ENCODE measurements around the gene SLC2A6. TPM values are rescaled to one million over a fixed set of nuclear protein-coding genes. Genes with fewer than 3 reads are reported as not detected.

Gene SLC2A6, protein sequence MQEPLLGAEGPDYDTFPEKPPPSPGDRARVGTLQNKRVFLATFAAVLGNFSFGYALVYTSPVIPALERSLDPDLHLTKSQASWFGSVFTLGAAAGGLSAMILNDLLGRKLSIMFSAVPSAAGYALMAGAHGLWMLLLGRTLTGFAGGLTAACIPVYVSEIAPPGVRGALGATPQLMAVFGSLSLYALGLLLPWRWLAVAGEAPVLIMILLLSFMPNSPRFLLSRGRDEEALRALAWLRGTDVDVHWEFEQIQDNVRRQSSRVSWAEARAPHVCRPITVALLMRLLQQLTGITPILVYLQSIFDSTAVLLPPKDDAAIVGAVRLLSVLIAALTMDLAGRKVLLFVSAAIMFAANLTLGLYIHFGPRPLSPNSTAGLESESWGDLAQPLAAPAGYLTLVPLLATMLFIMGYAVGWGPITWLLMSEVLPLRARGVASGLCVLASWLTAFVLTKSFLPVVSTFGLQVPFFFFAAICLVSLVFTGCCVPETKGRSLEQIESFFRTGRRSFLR
- 5.8 TPM for total RNA-seq
- 2.5 TPM for polyA plus RNA-seq (ENCODE audit: insufficient read depth, low read depth, low replicate concordance)
- long read RNA-seq, donor 1: 0 reads
- long read RNA-seq, donor 2: 0 reads
- long read RNA-seq, donor 3, partial matches to known transcripts: 0 of 2 reads
- long read RNA-seq, donor 3, other reads (novel, unspliced or antisense): 0 of 2 reads
- long read RNA-seq, donor 4, partial matches to known transcripts: 0 of 1 reads
- long read RNA-seq, donor 4, other reads (novel, unspliced or antisense): 0 of 1 reads
- long read RNA-seq, donor 5: 0 reads
- long read RNA-seq, donor 6: 0 reads
- long read RNA-seq, donor 7, partial matches to known transcripts: 9 of 16 reads
- long read RNA-seq, donor 7, other reads (novel, unspliced or antisense): 3 of 16 reads
- long read RNA-seq, donor 8, partial matches to known transcripts: 0 of 1 reads
- long read RNA-seq, donor 8, other reads (novel, unspliced or antisense): 0 of 1 reads
- long read RNA-seq, donor 9: 0 reads
- long read RNA-seq, donor 10: 0 reads

DNA sequence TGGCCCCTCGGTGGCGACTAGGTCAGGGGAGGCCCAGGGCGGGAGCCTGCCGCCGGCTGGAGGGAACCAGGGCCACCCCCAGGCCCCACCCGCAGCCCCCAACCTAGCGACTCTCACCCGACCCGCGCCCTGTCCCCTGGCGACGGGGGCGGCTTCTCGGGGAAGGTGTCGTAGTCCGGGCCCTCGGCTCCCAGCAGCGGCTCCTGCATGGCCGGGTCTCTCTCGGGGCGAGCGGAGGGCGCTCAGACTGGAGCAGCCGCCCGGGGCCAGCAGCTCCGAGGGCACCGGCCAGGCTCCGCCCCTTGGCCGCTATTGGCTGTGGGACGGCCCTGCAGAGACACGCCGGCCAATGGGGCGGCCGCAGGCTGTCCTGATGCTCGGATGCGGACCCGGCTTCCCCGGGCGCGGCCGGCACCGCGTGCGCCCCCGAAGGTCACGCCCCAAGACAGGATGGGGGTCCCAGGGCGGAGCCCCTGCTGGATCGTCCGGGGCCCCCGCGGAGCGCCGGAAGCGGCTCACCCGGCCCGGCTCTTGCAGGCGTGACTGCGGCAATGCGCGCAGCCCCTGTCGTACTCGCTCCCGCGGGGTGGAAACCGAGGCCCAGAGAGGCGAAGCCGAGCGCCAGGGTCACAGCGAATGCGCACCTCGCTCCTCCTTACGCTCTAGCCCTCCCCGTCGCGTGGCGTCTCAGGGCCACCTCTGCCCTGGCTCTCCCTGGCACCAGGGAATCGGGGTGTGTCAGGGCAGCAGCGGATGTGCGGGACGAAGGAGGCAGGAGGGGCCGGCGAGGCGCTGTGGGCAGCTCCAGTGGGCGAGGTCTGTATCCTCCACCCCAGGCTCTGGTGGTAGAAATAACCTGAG, at the start of gene SLC2A6:
SLC2A6 (minus strand) TSS at position 249 of the 861 bp plus-strand sequence; CDS start at position 209, 40 bp downstream.
- H3K4me1 ChIP-seq (ENCODE audit: control insufficient read depth in 2 of 3, insufficient read depth in 2 of 3, low read depth in 1 of 3, low read length in 3 of 3): peaks cover 0 to 5% (median 0%) of the 10 kb centered on the region in 3 donors
- intact Hi-C loops (cut with DNase I): no loop called here
- no peak for FAIRE-seq

DNA sequence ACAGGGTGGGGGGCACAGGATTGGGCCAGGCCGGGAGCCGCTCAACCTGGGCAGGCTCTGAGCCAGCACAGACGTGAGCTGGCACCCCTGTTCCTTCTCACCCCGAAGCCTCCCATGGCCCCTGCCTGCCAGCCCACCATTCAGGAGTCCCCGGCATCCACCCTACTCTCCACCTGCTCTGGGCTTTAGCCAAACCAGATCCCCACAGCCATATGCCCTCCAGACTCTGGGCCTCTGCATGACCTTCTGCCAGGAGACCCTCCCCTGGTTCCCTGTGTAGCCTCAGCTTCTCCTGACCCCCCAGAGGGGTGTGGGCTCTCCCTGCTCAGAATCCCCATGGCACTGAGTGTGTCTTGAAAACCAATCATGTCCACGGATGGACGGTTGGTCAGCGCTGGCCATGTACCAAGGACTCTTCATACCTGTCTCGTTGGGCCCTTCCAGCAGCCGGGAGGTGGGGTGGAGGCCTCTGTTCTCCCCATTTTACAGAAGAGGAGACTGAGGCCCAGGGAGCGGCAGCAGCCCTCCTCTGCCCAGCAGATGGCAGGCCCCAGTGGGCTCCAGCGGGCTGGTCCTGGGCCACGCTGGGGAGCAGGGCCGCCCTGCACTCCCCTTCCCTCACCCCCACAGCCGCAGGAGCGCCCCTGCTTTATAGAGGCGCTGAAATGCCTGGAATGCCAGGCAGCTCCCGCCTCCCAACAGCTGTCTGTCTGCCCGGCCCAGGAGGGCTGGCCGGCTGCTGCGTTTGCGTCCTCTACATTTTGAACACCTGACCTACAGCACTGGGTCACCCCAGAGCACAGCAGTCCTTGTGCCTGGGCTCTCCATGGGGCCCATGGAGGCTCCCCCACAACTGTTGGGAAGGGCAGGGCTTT, 49.3 kb upstream of the SLC2A6 start:
- FAIRE-seq (no peak), DNase-seq (peak in 2 of 5 donors; percentile 38 to 50)
- H3K9ac ChIP-seq (ENCODE audit: low read length in 3 of 3): no peak overlapping the region

More for the DNA sequence above, at the start of gene SLC2A6:
- Histone ChIP-seq H3K27me3 (ENCODE audit: control insufficient read depth, insufficient read depth, low read length) (no peaks in the 10 kb centered on the region), H3K4me3 (ENCODE audit: low read length in 3 of 3) (peak within 1 kb of the TSS; percentile 19 to 52 (median 24)), H3K9ac (ENCODE audit: low read length in 3 of 3) (peak within 1 kb of the TSS in 1 of 3 donors; percentile 26), H3K27ac (ENCODE audit: low read depth in 2 of 2, low read length in 2 of 2) (no peak within 1 kb of the TSS), H3K9me3 (ENCODE audit: control insufficient read depth in 2 of 3, insufficient read depth in 1 of 3, low read length in 3 of 3) (no peaks in the 10 kb centered on the region), H3K36me3 (ENCODE audit: control insufficient read depth in 2 of 3, insufficient read depth in 3 of 3, low read length in 3 of 3) (no peaks in the 10 kb centered on the region)
- TF ChIP-seq, protein P1, sequence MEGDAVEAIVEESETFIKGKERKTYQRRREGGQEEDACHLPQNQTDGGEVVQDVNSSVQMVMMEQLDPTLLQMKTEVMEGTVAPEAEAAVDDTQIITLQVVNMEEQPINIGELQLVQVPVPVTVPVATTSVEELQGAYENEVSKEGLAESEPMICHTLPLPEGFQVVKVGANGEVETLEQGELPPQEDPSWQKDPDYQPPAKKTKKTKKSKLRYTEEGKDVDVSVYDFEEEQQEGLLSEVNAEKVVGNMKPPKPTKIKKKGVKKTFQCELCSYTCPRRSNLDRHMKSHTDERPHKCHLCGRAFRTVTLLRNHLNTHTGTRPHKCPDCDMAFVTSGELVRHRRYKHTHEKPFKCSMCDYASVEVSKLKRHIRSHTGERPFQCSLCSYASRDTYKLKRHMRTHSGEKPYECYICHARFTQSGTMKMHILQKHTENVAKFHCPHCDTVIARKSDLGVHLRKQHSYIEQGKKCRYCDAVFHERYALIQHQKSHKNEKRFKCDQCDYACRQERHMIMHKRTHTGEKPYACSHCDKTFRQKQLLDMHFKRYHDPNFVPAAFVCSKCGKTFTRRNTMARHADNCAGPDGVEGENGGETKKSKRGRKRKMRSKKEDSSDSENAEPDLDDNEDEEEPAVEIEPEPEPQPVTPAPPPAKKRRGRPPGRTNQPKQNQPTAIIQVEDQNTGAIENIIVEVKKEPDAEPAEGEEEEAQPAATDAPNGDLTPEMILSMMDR (IDR thresholded peaks at IDR 0.05; ENCODE audit: borderline replicate concordance, extremely low read depth, insufficient read depth): no peak
- peak; percentile 83 to 95 (median 88) for DNase-seq

More for the DNA sequence above, 49.3 kb upstream of the SLC2A6 start:
- Histone ChIP-seq H3K4me1 (ENCODE audit: control insufficient read depth in 2 of 3, insufficient read depth in 2 of 3, low read depth in 1 of 3, low read length in 3 of 3) (peaks cover 5 to 42% (median 23%) of the 10 kb centered on the region in 3 donors), H3K27ac (ENCODE audit: low read depth in 2 of 2, low read length in 2 of 2) (peak overlapping the region in 1 of 2 donors; percentile 51), H3K4me3 (ENCODE audit: low read length in 3 of 3) (no peak overlapping the region), H3K27me3 (ENCODE audit: control insufficient read depth, insufficient read depth, low read length) (no peaks in the 10 kb centered on the region), H3K9me3 (ENCODE audit: control insufficient read depth in 2 of 3, insufficient read depth in 1 of 3, low read length in 3 of 3) (no peaks in the 10 kb centered on the region), H3K36me3 (ENCODE audit: control insufficient read depth in 2 of 3, insufficient read depth in 3 of 3, low read length in 3 of 3) (no peaks in the 10 kb centered on the region)
- intact Hi-C loops (cut with DNase I): no loop called here
- TF ChIP-seq, protein P1 (IDR thresholded peaks at IDR 0.05; ENCODE audit: borderline replicate concordance, extremely low read depth, insufficient read depth): no peak

Data from kidney (tissue), 22 donors.